Chondrocyte (in vitro differentiated cells): ENCODE results near the gene PITX3. TPM values are rescaled to one million over a fixed set of nuclear protein-coding genes. Genes with fewer than 3 reads are reported as not detected.

Source experiments
- DNase-seq: peaks from one replicate; pipeline ENCODE4 v3.0.0; 2021; ENCODE audit warnings: mixed read lengths, low spot score
- H3K27ac Mint-ChIP-seq: one replicate; pipeline ENCODE4 v1.8.0; 2021; ENCODE audit warnings: mild to moderate bottlenecking, moderate library complexity, mixed read lengths; ENCODE audit not compliant: unreplicated experiment
- H3K27me3 Mint-ChIP-seq: 2 replicates; pipeline ENCODE4 v1.8.0; 2021; ENCODE audit warnings: low read depth, mixed read lengths
- H3K36me3 Mint-ChIP-seq: 2 replicates; pipeline ENCODE4 v1.8.0; 2021; ENCODE audit warnings: low read depth, mixed read lengths
- H3K4me1 Mint-ChIP-seq: 2 replicates; pipeline ENCODE4 v1.8.0; 2021; ENCODE audit warnings: low read depth, mild to moderate bottlenecking, mixed read lengths
- H3K4me3 Mint-ChIP-seq: one replicate; pipeline ENCODE4 v1.8.0; 2021; ENCODE audit warnings: mild to moderate bottlenecking, moderate library complexity, mixed read lengths; ENCODE audit not compliant: unreplicated experiment
- H3K9me3 Mint-ChIP-seq: 2 replicates; pipeline ENCODE4 v1.8.0; 2021; ENCODE audit warnings: low read depth, mixed read lengths
- CTCF ChIP-seq: fragments of 200-600 bp; sonication (generic); IDR thresholded peaks from 2 replicates; pipeline ENCODE4 v1.5.0; 2021; ENCODE audit warnings: antibody characterized with exemption, mild to moderate bottlenecking, moderate library complexity
- total RNA-seq: library from RNA; stranded (reverse); gene quantifications from 3 replicates; pipeline ENCODE4 v1.2.1, GENCODE V29; 2021

Gene PITX3
- total RNA-seq, 1 donor from 2014 or later = not detected

- no peak overlapping the region for H3K4me3 Mint-ChIP-seq
- H3K27ac Mint-ChIP-seq = no peak overlapping the region
- peaks cover 27% of the 10 kb centered on the region for H3K27me3 Mint-ChIP-seq
- peaks cover 7% of the 10 kb centered on the region for H3K4me1 Mint-ChIP-seq
- DNase-seq = no peak
- no peaks in the 10 kb centered on the region for H3K36me3 Mint-ChIP-seq
- TF ChIP-seq CTCF = no peak
- no peaks in the 10 kb centered on the region for H3K9me3 Mint-ChIP-seq
These were observed 5.8 kb downstream of the PITX3 start for GRCh38 chr10:102235598-102235920.

GRCh38 chr10:102234888-102235597 is 6.3 kb downstream of the PITX3 start:
- Mint-ChIP-seq H3K4me3 (no peak overlapping the region), H3K9me3 (no peaks in the 10 kb centered on the region), H3K27me3 (peaks cover 22% of the 10 kb centered on the region), H3K4me1 (peaks cover 8% of the 10 kb centered on the region), H3K27ac (no peak overlapping the region), H3K36me3 (no peaks in the 10 kb centered on the region)
- DNase-seq = no peak
- TF ChIP-seq CTCF = no peak

GRCh38 chr10:102233997-102234396 is 7.3 kb downstream of the PITX3 start:
- DNase-seq = no peak
- peaks cover 22% of the 10 kb centered on the region for H3K27me3 Mint-ChIP-seq
- H3K9me3 Mint-ChIP-seq = no peaks in the 10 kb centered on the region
- H3K4me1 Mint-ChIP-seq = peaks cover 10% of the 10 kb centered on the region
- no peak overlapping the region for H3K4me3 Mint-ChIP-seq
- H3K36me3 Mint-ChIP-seq = no peaks in the 10 kb centered on the region
- no peak for TF ChIP-seq CTCF
- H3K27ac Mint-ChIP-seq = no peak overlapping the region

GRCh38 chr10:102231357-102232318 is 9.7 kb downstream of the PITX3 start:
- H3K27ac Mint-ChIP-seq = no peak overlapping the region
- DNase-seq = no peak
- H3K9me3 Mint-ChIP-seq = no peaks in the 10 kb centered on the region
- peaks cover 10% of the 10 kb centered on the region for H3K4me1 Mint-ChIP-seq
- H3K36me3 Mint-ChIP-seq = no peaks in the 10 kb centered on the region
- H3K4me3 Mint-ChIP-seq = peak overlapping the region; percentile 72
- peaks cover 25% of the 10 kb centered on the region for H3K27me3 Mint-ChIP-seq
- TF ChIP-seq CTCF = peak; percentile 86

- Mint-ChIP-seq H3K9me3 (no peaks in the 10 kb centered on the region), H3K27ac (no peak overlapping the region), H3K27me3 (peaks cover 19% of the 10 kb centered on the region), H3K4me1 (peaks cover 16% of the 10 kb centered on the region), H3K36me3 (no peaks in the 10 kb centered on the region), H3K4me3 (peak overlapping the region; percentile 72)
- TF ChIP-seq CTCF = peak; percentile 72
- DNase-seq = no peak
These were observed 10.4 kb downstream of the PITX3 start for GRCh38 chr10:102230861-102231356.
